HL-60/S4 (cell line): ENCODE measurements around the gene TEK.

Experiments
- in situ Hi-C: fragments of 300-500 bp; cut with MboI; formaldehyde crosslinking; loops from 2 replicates; pipeline ENCODE4 v1.14.3; 2022; ENCODE audit warnings: low sequenced_read_pairs

TEK gene

DNA sequence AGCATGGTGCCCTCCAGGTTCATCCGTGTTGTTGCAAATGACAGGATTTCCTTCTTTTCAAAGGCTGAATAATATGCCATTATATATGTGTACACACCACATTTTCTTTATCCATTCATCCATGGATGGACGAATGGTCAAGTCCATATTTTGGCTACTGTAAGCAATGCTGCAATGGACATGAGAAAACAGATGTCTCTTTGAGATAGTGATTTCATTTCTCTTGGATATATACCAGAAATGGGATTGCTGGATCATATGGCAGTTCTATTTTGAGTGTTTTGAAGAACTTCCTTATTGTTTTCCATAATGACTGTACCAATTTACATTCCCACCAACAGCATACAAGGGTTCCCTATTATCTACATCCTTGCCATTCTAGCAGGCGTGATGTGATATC is 67.9 kb downstream of the TEK start:
- in situ Hi-C loops, result no loop called here

DNA sequence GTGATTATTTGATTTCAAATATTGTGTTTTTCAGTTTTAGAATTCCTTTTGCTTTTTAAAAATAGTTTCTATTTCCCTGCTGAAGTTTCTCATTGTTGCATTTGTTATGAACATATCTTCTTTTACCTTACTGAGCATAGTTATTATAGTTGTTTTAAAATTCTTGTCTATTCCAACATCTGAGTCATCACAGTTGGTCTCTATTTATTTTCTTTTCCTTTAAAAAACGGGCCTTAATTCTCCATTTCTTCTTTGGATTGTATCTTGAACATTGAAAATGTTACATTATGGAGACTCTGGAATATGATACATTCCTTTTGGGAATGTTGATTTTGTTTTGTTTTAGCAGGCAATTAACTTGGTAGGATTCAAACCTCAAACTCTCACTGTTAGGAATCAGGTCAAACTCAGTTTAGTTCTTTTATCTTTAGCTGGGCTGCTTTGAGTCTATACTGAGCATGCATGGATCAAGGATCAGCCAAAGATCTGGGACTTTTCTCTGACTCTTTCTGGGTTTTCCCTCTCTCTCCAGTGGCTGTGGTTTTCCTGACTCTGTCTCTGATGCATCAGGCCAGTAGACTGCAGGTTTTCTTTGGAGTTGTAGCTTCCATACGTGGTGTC is 70.3 kb downstream of the TEK start:
- in situ Hi-C loops, result no loop called here

DNA sequence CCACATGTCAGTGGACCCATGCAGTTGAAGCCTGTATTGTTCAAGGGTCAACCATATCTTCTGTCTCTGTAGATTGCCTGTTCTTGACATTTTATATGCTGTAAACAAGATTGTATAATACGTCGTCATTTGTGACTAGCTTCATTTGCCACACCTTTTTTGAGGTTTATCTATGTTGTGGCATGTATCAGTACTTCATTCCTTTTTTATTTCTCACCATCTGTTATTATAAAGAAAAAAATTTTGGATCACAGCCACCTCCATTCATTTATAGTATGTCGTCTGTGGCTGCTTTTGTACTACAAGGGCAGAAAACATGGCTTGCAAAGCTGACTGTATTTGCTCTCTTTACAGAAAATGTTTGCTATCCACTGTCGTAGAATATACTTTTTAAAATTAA is 72.4 kb downstream of the TEK start:
- in situ Hi-C loops, result no loop called here

DNA sequence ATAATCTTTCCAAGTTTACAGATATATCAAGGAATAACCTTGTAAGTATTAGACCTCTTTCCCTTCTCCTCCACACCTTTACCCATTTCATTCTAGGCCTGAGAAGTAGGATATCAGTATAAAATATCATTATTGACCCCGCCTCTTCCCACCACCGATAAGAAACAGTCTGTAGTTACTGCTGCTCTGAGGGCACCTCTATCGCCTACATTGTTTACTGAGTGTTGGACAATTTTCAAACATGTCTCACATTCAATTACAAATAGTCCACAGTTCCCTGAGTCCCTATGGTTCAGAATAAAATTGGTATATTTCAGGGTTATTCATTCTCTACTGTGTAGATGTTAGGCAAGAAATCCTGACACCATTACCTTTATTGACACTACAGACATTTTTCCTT is 73.4 kb downstream of the TEK start:
- in situ Hi-C loops, result no loop called here

DNA sequence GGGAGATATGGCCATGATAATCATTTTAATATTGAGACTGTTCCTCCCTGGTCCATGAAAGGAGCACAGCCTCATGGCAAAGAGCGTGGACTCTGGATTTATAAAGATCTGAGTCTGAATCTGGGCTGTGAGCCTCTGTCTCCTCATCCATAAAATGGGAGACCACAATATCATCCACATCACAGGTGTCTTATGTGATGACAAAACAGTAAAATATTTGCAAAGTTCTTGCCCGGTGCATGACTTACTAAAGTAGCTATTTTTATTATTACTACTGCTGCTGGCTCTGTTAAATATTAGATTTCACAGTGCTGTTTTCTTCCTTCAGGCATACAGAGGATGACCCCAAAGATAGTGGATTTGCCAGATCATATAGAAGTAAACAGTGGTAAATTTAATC is 74.1 kb downstream of the TEK start:
- in situ Hi-C loops, result no loop called here

DNA sequence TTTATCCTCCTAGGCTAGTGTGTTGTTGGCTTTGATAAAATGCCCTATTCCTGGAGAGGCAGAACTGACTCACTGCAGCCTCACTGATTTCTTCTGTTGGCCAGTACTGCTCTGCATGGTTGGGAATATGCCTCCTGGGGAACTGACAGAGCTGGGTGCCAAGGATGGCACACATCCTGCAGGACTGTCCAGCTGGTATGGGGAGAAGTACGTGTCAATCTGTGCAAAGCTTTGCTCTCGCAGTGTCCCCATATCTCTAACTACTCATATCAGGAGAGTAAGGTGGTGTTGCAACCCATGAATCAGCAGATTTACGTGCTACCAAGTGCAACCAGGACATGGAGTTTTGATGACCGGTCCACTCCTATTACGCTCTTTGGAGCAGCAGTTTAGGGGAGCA is 74.7 kb downstream of the TEK start:
- in situ Hi-C loops, result no loop called here

DNA sequence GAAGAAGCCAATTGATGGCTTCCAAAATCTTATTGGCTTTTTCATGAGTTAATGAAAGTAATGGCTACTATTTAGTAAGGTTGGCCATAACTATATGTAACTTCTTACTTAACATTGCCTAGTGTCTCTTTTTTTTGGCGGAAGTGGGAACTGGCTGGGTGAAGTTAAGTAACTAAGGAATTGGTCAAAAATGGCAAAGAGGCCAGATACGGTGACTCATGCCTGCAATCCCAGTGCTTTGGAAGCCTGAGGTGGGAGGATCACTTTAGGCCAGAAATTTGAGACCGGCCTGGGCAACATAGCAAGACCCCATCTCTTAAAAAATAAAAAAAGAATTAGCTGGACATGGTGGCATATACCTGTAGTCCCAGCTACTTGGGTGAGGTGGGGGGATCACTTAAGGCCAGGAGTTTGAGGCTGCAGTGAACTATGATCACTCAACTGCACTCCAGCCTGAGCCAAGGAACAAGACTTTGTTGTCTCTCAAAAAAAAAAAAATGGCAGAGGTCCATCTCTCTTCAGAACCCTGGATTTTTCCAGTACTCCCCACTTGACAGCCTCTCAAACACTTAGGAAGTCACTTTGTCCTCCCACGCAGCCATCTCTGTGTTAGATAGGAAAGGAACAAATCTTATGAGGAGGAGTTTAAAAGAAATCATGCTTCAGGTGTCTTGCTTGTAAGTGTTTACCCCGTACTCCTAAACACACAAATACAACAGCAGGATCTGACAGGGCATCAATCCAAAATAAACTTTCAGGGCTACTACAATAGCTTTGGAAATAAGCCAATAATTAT is 75.7 kb downstream of the TEK start:
- in situ Hi-C loops, result no loop called here

DNA sequence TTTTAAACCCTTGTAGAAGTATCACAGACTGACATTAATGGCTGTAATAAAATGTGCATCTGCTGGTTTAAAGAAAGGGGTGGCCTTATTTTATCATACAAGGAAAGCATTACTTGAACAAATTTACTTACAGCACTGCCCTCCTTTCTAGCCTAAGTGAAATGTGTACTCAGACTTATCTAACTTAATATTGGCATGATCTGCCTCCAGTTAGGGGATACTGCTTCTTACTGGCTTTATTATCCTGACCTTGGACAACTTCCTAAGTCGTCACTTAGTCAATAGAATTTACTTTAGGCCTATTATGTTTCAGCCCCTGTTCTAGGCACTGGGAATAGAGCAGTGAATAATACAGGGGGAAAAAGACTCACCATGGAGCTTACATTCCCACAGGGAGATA is 79.4 kb downstream of the TEK start:
- in situ Hi-C loops, result no loop called here

DNA sequence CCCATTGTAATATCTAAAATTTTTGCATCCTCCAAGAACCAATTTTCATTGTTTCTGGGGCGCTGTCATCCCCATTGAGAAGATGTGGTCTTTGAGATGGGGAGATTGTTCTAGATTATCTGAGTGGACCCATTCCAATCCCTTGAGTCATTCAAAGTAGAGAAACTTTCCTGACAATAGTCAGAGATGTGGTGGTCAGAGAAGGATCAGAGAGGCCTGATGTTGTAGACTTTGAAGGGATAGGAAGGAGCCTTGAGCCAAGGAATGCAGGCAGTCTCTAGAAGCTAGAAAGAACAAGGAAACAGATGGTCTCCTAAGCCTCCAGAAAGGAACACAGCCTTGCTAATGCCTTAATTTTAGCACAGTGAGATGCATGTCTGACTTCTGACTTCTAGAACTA is 80.4 kb downstream of the TEK start:
- in situ Hi-C loops, result no loop called here

DNA sequence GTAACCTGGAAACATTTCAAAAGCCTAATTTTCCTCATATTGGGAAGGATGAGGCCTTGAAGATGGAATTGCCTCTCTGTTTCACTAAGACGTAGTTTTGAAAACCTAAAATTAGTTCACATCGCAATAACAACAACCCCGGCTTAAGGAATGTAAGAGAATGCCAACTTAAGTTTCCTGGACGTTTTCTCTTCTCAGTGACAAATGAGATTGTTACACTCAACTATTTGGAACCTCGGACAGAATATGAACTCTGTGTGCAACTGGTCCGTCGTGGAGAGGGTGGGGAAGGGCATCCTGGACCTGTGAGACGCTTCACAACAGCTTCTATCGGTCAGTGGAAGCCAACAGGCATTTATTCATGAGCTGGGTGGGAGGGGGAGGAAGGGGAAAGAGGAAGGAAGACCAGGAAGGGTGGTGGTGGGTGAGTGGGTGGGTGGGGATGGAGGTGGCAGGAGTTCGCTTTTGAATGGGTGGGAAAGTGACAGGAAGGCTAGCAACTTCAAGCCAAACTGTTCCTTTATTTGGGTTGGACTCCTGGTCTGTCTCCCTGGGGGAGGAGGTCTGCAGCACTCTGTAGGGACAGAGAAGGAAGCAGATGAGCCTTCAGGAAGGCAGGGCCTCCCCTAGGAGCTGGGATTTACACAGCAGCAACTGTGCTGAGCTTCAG is 83.4 kb downstream of the TEK start:
- in situ Hi-C loops, result no loop called here

DNA sequence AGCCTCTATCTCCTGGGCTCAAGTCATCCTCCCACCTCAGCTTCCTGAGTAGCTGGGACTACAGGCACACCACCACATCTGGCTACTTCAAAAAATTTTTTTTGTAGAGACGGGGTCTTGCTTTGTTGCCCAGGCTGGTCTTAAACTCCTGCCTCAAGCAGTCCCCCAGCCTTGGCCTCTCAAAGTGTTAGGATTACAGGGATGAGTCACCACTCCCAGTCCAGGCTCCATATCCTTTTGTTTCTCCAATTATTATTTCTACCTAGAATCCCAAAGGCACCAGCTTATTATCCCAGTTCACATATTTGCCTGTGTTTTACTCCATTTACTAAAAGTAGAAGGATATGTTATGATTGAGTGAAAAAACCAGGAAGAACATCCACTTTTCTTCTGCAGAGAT is 84.9 kb downstream of the TEK start:
- in situ Hi-C loops, result no loop called here

DNA sequence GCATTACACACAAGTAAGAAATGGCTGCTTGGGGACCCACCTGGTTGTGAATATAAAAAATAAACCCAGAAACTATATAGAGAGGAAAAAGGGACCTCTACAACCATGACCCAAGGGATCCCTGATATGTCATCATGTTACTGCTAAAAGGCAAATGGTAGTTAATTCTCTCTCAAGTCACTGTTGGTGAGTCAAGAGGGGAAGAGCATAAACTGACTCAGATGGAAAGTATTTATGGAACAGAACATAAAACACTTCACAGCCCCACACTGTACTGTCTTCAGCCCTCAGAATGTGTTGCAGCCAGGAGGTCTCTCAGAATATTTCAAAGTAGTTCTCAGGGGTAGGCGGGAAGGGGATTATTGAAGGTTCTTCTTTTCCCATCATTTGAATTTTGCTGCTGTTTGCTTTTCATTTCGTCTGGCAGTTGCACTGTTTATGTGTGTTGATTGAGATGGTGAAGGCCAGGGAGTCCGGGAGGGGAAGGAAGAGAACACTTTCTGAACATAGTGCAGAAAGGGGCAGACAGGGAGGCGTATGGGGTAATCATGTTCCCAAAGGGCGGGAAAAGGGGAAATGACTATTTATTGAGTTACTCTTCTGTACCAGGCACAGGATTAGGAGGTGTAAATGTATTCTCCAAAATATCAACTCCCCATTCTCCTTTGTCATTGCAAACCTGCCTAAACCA is 85.5 kb downstream of the TEK start:
- in situ Hi-C loops, result no loop called here

DNA sequence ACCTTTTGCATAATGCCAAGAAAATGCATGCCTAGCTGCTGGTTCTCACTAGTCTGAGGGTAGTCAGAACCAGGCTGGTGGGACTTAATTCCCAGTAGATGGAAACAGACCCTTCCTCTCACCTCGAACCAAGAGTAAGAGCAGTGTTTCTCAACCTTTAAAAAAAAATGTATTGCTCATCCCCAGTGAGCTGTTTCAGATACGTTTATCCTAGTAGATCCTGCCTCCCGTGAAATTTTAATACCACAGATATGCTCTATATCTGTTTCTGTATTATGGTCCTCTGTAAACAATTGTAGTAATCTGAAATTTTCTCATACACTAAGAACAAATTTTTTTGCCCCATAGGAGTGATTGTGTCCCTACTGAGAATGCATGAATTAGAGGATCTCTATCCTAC is 86.2 kb downstream of the TEK start:
- in situ Hi-C loops, result no loop called here

DNA sequence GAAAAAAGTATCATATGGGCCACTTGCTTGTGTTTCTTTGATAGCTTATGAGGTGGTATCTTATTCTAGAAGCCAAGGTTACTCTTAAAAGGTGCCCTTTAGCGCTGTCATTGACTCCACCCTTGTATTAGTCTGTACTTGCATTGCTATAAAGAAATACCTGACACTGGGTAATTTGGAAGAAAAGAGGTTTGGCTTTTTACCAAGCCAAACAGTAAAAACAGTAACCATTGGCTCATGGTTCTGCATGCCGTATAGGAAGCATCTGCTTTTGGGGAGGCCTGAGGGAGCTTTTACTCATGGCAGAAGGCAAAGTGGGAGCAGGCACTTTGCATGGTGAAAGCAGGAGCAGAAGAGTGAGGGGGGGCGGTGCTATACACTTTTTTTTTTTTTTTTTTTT is 87.4 kb downstream of the TEK start:
- in situ Hi-C loops, result no loop called here

DNA sequence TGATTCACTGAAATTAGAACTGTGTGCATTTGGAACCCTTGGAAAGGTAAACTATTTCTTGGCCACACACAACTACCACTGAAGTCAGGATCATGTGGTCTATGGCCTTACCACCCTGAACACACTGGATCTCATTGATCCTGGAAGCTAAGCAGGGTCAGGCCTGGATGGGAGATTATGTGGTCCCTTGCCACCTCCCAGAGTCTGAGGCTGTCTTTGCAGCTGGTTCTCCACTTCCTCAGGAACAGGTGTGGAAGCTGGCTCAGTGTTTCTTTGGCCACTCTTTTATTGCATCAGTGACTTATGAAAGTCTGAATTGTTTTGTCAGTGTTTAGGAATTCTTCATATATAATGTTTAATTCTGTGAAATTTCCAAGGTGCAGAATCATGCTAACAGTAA is 89.2 kb downstream of the TEK start:
- in situ Hi-C loops, result no loop called here

DNA sequence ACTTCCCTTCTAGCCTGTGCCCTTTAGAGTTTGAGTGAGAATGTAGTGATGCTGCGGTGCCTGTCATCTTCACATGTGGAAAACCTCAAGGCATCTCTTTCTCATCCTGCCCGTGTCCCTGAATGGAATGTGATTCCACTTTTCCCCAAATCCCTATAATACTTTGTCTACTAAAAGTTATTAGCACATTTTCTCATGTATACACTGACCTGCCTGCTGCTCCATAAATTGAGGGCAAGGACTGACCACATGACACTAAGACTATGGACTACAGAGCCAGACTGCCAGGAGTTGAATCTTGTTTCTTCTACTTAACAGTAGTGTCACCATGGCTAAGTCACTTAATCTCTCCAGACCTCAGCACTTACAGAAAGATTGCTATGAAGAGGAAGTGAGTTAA is 93.0 kb downstream of the TEK start:
- in situ Hi-C loops, result no loop called here

DNA sequence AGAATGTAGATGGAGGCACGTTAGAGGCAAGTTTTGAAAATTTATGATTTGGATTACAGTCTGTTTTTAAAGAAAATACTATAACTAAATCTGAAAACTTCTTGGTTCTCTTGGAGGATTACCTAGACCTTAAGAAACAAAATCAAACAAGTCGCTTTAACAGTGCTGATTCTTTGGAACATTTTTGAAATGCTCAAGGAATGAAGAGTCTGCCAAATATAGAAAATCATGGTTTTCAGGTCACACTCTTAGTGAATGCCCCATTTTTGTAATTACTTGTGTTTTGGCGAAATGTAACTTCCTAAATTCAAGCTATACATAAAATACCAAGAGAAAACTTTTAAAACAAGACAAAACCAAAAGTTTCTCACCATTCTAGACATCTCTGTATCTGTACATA is 94.8 kb downstream of the TEK start:
- in situ Hi-C loops, result no loop called here

DNA sequence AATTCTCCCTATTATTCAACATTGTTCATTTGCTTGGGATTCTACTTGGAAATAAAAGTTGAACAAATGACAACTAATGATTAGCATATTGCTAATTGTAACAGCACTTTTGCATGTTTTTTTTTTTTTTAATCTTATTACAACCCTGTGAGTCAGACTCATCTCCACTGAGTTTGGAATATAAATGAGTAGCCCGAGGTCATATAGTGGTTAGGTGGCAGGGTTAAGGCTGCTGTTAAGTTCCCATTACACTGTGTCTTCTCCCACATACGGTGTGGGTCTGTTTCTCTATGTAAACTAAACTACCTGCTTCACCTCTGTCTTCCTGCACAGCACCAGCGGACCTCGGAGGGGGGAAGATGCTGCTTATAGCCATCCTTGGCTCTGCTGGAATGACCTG is 95.6 kb downstream of the TEK start:
- in situ Hi-C loops, result no loop called here

DNA sequence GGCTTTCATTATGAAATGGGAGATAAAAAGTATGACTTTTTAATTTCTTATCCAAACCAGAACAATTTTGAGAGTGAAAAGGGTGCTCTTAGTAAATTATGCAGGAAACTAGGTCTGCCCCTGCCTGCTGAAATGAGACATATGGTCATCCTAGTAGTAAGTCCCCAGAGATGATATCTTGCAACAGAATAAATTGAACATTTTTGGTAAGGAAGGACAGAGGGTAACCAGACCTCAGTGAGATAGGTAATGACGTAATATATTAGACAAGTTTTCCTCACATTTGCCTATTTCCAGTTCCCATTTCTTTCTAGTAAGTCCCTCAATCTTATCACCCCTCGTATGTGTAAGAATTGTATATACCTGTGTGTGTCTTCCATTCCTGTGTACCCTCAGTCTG is 96.2 kb downstream of the TEK start:
- in situ Hi-C loops, result no loop called here

DNA sequence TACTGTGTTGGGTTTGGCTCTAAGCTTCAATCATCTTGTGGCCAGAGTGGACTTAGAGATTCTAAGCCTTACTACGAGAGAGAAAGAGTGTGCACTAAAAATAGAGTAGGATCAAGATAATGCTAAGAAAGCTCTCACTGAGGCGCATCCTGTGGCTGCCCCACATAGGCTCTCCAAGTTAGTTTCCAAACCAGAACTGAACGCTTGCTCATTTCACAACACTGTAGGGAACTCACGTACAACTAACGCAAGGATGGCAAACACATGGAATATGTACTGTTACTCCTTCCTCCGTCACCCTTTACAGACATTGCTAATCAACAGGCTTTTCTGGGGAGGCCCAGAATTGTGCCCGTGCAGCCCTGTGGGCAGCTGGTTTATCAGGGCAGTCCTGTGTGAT is 97.0 kb downstream of the TEK start:
- in situ Hi-C loops, result no loop called here

DNA sequence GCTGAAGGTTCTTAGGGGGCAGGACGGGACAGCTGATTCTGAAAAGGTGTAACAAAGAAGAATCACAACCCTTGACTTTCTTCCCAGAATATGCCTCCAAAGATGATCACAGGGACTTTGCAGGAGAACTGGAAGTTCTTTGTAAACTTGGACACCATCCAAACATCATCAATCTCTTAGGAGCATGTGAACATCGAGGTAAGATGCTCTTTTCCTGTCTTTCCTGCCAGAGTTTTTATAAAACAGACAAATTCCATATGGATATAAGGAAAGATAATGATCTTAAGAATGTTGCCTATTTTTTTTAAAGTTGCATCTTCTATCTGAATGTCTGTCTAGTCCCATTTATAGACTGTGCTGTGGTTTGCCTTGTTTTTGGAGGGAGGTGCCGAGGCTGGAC is 100.0 kb downstream of the TEK start:
- in situ Hi-C loops, result no loop called here

DNA sequence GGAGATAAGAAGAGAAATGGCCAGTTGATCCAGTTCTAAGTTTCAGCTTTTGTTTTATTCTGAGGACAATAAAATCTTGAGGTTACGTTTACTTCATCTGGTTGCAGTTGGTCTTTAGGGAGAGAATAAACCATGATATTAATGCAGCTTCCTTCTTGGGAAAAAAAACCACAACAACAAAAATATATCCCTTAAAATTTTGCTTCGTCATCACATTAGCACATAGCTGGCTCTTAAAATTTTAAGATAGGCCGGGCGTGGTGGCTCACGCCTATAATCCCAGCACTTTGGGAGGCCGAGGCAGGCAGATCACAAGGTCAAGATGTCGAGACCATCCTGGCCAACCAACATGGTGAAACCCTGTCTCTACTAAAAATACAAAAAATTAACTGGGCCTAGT is 101.6 kb downstream of the TEK start:
- in situ Hi-C loops, result no loop called here
